DMS114 treated with DMSO at 0.1 percent for 48 hours (cell line): ENCODE results near the gene RALGPS1.

Experiments
- DNase-seq: peaks from one replicate; lab custom pipeline; 2025; ENCODE audit not compliant: unreplicated experiment; lab: John Stamatoyannopoulos, UW

The RALGPS1 gene

GRCh38 chr9:127075624-127076372, 161.2 kb downstream of the RALGPS1 start:
- no peak for DNase-seq

- no peak for DNase-seq
Observed at GRCh38 chr9:127076860-127077643, 162.5 kb downstream of the RALGPS1 start.

DNA sequence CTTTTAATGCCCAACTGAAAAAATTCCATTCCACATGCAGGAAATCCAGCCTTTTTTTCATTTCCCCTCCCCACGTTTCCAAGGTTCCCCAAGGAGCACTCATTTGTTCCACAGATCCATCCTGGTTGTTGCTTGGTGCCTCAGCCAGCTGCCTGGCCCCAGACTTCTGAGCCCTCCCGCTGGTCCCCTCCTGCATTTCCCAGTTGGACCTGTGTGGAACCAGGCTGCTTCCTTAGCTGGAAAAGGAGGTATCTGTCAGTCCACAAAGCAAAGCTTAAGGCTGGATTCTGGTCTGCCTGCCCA, 163.0 kb downstream of the RALGPS1 start:
- no peak for DNase-seq

DNA sequence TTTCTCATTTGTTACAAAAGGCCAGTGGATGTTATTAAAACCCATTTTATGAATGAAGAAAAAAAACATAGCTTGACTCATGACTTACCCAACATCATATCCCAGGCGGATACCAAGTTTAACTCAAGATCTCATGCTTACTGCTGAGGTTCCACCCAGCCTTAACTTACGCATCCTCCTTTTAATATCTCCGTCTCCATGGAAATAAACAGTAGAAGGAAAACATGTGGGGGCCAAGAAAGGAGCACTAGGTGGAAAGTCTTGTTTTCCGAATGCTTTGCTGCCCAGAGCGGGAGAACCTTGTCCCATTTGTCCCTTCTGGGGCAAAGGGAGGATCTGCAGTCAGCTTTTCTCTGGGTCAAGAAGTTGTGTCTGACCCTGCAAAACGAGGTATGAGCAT, 163.8 kb downstream of the RALGPS1 start:
- no peak for DNase-seq

DNA sequence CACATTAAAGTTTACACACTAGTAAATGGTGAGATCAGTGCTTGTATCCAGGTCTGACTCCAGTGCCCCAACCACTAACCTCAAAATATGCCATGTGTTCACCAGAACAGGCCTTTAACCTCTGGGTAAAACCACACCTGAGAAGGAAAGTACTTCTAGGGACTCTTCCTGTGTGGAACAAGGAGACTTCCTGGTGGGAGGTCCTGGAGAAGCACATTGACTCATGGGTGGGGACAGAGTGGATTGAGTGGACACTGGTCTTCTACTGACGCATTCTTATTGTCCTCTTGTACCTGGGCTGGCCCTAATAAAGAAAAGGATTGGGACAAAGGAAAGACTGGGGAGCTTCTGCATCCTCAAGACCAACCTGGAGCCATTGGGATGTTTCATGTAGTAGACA, 164.4 kb downstream of the RALGPS1 start:
- DNase-seq = no peak

DNA sequence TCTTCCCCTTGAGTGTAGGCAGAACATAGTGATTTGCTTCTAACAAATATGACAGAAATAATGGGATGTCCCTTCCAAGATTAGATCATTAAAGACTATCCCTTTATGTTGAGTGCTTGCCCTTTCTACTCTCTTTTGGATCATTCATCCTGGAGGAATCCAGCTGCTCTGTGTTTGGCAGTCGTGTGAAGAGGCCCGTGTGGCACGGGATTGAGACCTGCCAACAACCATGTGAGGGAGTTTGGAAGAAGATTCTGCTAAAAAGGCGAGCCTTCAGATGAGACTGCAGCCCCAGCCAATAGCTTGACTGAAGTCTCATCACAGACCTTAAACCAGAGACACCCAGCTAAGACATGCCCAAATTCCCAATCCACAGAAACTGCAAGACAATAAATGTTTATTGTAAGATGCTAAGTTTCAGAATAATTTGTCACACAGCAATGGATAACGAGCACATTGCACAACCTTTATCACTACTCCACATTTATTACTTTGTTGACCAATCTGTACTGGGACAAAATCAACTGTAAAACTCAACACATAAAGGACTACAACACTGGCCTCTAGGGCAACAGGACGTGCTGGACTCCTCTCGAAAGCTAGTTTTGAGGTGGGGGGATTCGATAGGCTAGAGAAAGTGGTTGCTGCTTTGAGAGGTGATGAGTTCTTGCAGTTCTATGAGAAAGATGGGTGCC, 165.0 kb downstream of the RALGPS1 start:
- no peak for DNase-seq

- no peak for DNase-seq
Observed at GRCh38 chr9:127081250-127082185, 166.9 kb downstream of the RALGPS1 start.

DNA sequence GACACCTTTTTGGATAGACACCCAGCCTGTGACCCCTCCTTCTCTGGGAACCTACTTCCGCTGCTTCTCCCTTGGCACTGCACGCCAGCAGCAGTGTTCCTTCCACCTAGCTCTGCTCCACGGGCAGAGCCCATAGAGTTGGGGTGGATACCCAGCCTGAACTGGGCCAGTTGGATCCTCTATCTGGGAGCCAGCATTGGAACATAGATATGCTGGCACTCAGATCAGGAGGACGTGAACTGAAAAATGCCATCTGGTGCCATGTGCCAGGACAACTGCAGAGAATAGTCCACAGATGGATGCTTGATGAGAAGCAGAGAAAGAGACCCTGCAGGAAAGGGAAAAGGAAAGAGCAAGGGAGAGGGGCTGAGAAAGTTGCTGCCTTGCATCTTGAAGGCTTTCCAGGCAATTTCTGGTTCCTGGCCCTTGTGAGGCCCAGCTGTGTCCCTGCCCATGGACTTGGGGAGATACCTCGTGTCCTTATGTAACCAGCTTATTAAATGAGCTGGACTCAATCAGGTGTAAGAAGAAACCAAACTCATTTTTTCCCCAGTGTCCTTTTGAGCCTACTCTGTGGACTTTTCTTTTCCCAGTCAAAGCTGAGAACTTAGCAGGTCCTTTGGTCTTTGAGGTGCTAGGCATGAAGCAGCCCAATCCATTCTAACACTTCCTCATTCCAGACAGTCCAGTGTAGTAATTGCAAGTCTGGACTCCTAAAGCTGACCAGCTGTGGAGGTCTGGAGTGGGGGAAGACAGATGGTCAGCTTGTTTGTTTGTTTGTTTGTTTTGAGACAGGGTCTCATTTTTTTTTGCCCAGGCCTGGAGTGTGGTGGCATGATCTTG, 168.8 kb downstream of the RALGPS1 start:
- no peak for DNase-seq

- DNase-seq = no peak
Observed at GRCh38 chr9:127084076-127085039, 169.8 kb downstream of the RALGPS1 start.

DNA sequence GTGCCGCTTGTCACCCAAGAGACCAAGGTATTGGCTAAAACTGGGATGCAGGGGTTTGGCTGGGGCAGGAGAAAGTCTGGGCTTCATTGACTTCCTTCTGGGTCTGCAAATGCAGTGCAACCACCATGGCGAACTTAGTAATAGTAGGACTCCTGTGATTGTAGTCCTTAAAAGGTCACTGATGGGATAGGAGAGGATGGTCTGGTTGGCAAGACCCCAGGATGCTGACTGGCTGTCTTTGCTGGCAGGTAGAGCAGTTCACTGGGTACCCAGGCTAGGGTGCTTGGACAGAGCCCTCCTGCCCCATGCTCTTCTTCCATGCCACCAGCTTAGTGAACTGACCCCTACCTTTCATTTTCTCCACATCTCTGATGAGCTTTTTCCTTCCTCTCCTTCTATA, 170.6 kb downstream of the RALGPS1 start:
- DNase-seq = no peak

- DNase-seq = no peak
Observed at GRCh38 chr9:127086771-127087170, 172.2 kb downstream of the RALGPS1 start.

DNA sequence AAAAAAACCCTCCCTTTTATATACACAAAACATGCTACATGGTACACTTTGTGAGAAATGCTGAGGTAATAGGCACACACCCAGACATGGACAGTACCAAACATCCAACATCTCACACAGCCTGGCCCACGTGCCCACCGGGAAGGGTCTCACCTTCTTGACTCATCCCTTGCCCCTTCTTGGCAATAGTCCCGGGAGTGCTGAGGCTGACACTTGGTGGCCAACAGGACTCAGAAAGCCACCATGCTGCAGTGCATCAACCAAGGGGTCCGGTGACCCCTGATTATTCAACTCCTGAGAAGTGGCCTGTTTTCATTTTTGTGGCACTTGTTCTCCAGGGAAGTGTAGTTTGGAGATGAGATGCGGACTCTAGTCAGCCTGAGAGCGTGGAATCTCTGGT, 172.8 kb downstream of the RALGPS1 start:
- DNase-seq = no peak

DNA sequence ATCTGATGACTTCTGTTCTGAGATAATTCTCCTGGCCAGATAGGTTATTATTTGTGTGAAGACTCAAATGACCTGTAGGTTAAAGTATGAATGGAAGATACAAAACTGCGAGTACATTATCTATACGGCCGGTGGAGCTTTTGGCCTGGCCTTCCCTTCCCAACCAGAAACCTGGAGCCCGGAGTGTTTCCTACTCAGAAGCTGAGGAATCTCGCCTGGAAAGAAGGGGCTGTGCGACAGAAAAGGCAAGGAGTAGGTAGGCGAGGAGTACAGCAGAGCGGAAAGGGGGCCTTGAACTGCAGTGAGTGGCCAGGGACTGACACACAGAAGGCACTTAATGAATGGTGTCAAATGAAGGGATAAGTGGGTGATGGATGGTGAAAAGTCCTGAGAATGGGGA, 173.3 kb downstream of the RALGPS1 start:
- no peak for DNase-seq

DNA sequence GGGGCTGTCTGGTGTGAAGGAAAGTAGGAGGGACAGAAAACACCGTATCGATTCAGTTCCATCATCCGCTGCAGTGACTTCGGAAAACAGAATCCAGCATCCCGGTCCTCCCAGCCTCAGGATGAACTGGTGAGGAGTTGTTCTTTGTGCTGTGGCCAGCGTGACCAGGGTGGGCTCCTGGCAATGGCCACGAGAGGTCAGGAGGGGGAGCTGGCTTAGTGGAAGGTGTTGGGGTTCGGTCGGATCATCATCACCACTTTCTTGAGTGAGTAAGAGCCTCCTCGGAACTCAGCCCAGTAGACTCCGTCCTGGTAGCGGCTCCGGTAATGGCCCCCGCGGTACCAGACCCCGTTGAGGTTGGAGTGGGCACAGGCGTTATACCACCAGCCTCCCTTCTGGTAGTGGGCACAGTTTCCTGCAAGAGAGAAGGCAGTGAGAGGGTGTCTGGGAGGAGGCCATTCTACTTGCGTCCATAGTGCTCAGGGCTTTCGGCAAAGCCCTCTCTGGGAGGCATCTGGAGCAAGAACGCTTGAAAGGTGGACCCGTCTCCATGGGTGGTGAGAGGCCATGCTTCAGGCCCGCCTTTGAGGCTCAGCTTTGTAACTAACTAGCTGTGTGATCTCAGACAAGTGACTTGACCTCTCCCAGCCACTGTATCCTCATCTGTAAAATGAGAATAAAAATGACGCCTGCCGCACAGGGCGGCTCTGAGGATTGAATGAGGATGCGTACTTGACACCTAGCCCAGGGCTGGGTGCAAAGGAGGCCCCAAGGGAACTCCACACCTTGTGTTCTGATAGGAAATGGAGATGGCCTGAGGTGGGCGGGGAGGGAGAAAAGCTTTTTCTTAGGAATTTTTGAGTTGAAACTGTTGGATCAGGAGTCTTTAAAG, 174.4 kb downstream of the RALGPS1 start:
- DNase-seq = no peak

DNA sequence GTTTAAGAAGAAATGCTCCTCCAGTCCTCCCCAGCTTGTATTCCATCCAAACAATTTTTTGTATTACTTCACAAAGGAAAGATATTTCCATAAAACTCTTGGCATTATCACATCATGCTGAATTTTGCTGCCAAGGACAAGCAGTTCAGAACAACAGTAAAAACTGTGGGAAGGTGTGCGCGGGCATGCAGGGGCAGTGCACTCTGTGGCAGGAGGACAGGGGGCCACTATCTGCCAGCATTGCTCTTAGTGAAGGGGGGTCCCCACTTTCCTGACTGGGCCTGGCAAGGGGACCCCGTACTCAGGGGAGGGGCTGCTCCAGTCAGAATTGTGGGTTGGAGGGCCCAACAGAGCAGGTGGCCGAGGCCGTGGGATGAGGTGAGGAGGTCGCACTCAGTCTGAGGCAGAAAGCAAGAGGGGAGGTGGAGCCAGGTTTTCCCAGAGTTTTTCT, 175.1 kb downstream of the RALGPS1 start:
- no peak for DNase-seq

DNA sequence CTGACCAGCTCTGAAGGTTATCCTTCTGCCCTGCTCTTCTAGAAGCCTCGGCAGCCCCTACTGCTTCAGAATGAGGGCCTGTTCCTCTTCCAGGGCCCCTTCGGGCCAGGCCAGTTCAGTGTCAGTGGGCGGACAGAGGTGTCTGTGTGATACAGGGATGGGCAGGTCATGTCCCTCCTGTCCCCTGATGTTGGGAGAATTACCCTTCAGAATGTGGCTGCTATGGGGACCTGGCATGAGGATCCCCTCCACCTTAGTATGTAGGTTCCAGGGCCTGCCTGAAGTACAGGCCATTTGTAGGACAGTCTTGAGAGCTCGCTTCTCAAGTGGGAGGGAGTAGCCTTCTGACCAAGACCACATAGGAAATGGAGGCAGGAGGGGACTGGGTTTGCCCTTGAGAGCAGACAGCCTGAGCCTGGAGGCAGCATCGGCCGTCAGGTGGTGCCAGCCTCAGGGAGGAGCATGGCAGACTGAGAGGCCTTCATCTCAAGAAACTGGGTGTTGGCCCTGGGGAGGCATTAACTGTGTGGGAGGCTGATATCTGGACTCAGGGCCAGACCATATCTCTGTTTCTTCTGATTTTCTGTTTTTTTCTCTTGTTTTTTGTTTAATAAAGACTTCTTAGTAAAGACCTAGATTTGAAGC, 175.9 kb downstream of the RALGPS1 start:
- DNase-seq = no peak

GRCh38 chr9:127091526-127091925, 176.9 kb downstream of the RALGPS1 start:
- DNase-seq = no peak
